Aorta (tissue), 5 donors: Measurements from ENCODE around the gene TMEM116. TPM values are rescaled to one million over a fixed set of nuclear protein-coding genes. Genes with fewer than 3 reads are reported as not detected.

Source experiments
- ATAC-seq: fragments of 200-7000 bp; cut with Tn5 transposase; one replicate; pipeline ENCODE4 v1.9.1; 2022; ENCODE audit warnings: moderate library complexity; ENCODE audit not compliant: low FRiP score
- DNase-seq, 2 donors: peaks; one replicate each; pipeline ENCODE4 v3.0.0-alpha.2; 2020
- H3K27ac ChIP-seq, 2 donors: one replicate each; pipeline ENCODE4 v1.5.1; 2013; ENCODE audit warnings: low read length in 2 of 2, mild to moderate bottlenecking in 2 of 2, moderate library complexity in 2 of 2, control low read depth in 1 of 2, inconsistent platforms in 1 of 2, low read depth in 1 of 2
- H3K27me3 ChIP-seq, 2 donors: one replicate each; pipeline ENCODE4 v1.6.1; 2013; ENCODE audit warnings: control low read depth in 1 of 2, low read length in 1 of 2, mild to moderate bottlenecking in 1 of 2, moderate library complexity in 1 of 2; ENCODE audit not compliant: insufficient read depth in 2 of 2, control insufficient read depth in 1 of 2
- H3K36me3 ChIP-seq, 2 donors: one replicate each; pipeline ENCODE4 v1.6.1; 2013; ENCODE audit warnings: control low read depth in 1 of 2, low read length in 1 of 2, mild to moderate bottlenecking in 1 of 2; ENCODE audit not compliant: insufficient read depth in 2 of 2, control insufficient read depth in 1 of 2
- H3K4me1 ChIP-seq, 2 donors: one replicate each; pipeline ENCODE4 v1.6.1; 2013; ENCODE audit warnings: low read length in 2 of 2, control low read depth in 1 of 2, mild to moderate bottlenecking in 1 of 2, moderate library complexity in 1 of 2; ENCODE audit not compliant: insufficient read depth in 2 of 2, control insufficient read depth in 1 of 2
- H3K4me3 ChIP-seq, 2 donors: one replicate each; pipeline ENCODE4 v1.5.1; 2013; ENCODE audit warnings: low read length in 2 of 2, control low read depth in 1 of 2, mild to moderate bottlenecking in 1 of 2
- H3K9me3 ChIP-seq: one replicate; pipeline ENCODE4 v1.6.1; 2013; ENCODE audit warnings: mild to moderate bottlenecking, low read length; ENCODE audit not compliant: control insufficient read depth
- WGBS, 2 donors: extraction: QIAGEN DNeasy Blood & Tissue Kit; methylation state at CpG; one replicate each; pipeline ENCODE4 v1.1.7; 2013; 5-methylcytosine and 5-hydroxymethylcytosine counted together
- intact Hi-C, 2 donors: fragments of 100-400 bp; cut with DNase I; formaldehyde crosslinking; loops; one replicate each; pipeline versions ENCODE4 v1.14.2 to v1.15.0; 2022
- polyA plus RNA-seq, 2 donors: library from polyadenylated mRNA; stranded (reverse); fragments of 200-250 nt; gene quantifications; one replicate each; pipeline ENCODE4 v1.2.3, GENCODE V29; 2013
- total RNA-seq, 2 donors: library from RNA; stranded (reverse); fragmentation: NEBNext Ultra II Directional; extraction: Animal tissue kit (Norgen Biotek cat#: 25700); gene quantifications; one replicate each; pipeline ENCODE4 v1.2.1, GENCODE V29; 2021
- donor health status: healthy with polysubstance abuse.
- donor health status: Bipolar disorder and iron deficiency.
- donor health status: DM: no; HTN: no; CAD: no.
- donor health status: DM: no; HTN: no; CAD: no.
- donor health status: DM: yes; HTN: yes; CAD: no.

The TMEM116 gene
- total and polyA plus RNA-seq, 4 donors, result 2.4 to 9.9 (median 9.2) TPM

- DNase-seq, result no peak
- Histone ChIP-seq H3K27ac (no peak overlapping the region), H3K27me3 (no peaks in the 10 kb centered on the region), H3K4me3 (no peak overlapping the region), H3K4me1 (no peaks in the 10 kb centered on the region), H3K9me3 (no peaks in the 10 kb centered on the region), H3K36me3 (no peaks in the 10 kb centered on the region)
- ATAC-seq, result no peak
- WGBS, 2 donors, result 97 to 100% methylated on average over 1 of the region's 1 CpG
- intact Hi-C loops, result no loop called here
Observed at GRCh38 chr12:111907740-111908139, 105.2 kb downstream of the TMEM116 start.

DNA sequence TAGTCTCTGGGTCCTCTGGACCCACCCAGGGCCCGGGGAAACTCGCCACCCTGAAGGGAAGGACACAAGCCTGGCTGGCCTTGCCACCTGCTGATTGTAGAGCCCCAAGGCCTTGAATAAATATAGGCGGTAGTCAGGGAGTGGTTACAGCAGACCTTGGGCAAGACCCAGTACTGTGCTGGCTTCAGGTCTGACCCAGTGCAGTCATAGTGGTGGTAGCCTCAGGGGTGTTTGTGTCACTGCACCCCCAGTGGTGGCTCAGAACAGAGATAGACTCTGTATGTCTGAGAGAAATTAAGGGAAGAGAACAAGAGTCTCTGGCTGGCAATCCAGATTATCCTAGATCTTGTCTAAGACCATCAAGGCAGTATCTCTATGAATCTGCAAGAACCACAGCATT, 107.5 kb downstream of the TMEM116 start:
- intact Hi-C loops, result no loop called here
- ATAC-seq (no peak), DNase-seq (no peak)
- 97% methylated on average over 3 of the region's 3 CpGs for WGBS, 2 donors
- Histone ChIP-seq H3K4me1 (no peaks in the 10 kb centered on the region), H3K36me3 (no peaks in the 10 kb centered on the region), H3K9me3 (no peaks in the 10 kb centered on the region), H3K4me3 (no peak overlapping the region), H3K27me3 (no peaks in the 10 kb centered on the region), H3K27ac (no peak overlapping the region)

- Histone ChIP-seq H3K27ac (no peak overlapping the region), H3K4me1 (no peaks in the 10 kb centered on the region), H3K27me3 (no peaks in the 10 kb centered on the region), H3K4me3 (no peak overlapping the region), H3K36me3 (peaks cover 0 to 2% of the 10 kb centered on the region in 2 donors), H3K9me3 (no peaks in the 10 kb centered on the region)
- ATAC-seq (no peak), DNase-seq (no peak)
- intact Hi-C loops, result no loop called here
Observed at GRCh38 chr12:111904446-111904975, 108.5 kb downstream of the TMEM116 start.

DNA sequence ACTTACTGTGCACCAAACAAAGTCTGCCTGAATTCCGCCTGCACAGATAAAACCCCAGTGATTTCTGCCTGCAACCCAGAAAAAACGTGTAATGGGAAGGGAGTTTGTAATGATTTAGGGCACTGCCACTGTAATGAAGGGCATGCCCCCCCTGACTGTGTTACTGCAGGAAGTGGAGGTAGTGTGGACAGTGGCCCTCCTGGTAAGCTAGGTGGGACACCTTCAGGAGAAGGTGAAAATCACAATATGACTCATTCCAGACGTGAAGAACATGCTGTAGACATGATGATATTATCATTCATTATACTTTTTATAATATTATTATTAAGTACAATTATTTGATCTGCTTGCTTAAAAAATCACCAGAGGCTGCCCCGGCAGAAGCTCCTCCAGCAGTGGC, 111.8 kb downstream of the TMEM116 start:
- DNase-seq (no peak), ATAC-seq (no peak)
- H3K4me3 ChIP-seq, result no peak overlapping the region
- peaks cover 0 to 4% of the 10 kb centered on the region in 2 donors for H3K36me3 ChIP-seq
- no peaks in the 10 kb centered on the region for H3K4me1 ChIP-seq
- H3K27me3 ChIP-seq, result no peaks in the 10 kb centered on the region
- intact Hi-C loops, result no loop called here
- no peaks in the 10 kb centered on the region for H3K9me3 ChIP-seq
- no peak overlapping the region for H3K27ac ChIP-seq
- 74 to 77% methylated on average over 4 of the region's 4 CpGs for WGBS, 2 donors

DNA sequence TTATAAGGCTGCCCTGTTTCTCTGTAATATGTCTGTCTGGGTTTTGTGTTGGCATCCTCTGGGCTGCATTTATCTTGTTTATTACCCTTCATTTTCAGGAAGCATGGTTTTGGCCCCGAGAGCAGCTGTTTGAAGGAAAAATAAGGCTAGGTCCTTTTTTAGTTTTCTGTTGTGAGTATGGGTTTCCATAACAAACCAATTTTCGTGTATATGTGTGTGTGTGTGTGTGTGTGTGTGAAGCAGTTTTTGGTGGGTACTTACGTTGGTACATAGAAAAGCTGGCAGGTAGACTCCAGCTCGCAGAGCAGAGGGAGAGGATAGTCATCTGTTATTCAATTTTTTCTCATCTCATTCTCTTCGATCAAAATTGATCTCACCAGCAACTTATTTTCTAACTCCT, 118.4 kb downstream of the TMEM116 start:
- Histone ChIP-seq H3K27me3 (no peaks in the 10 kb centered on the region), H3K4me1 (no peaks in the 10 kb centered on the region), H3K36me3 (peaks cover 8 to 12% of the 10 kb centered on the region in 2 donors), H3K27ac (no peak overlapping the region), H3K9me3 (no peaks in the 10 kb centered on the region), H3K4me3 (no peak overlapping the region)
- ATAC-seq, result no peak
- no peak for DNase-seq
- intact Hi-C loops, result no loop called here
- 79 to 81% methylated on average over 5 of the region's 5 CpGs for WGBS, 2 donors

- Histone ChIP-seq H3K4me1 (no peaks in the 10 kb centered on the region), H3K36me3 (peaks cover 8 to 14% of the 10 kb centered on the region in 2 donors), H3K27ac (no peak overlapping the region), H3K4me3 (no peak overlapping the region), H3K27me3 (no peaks in the 10 kb centered on the region), H3K9me3 (no peaks in the 10 kb centered on the region)
- no peak for ATAC-seq
- intact Hi-C loops, result no loop called here
- no peak for DNase-seq
- WGBS, 2 donors, result 13 to 16% methylated on average over 2 of the region's 2 CpGs
Observed at GRCh38 chr12:111893287-111893686, 119.7 kb downstream of the TMEM116 start.

GRCh38 chr12:111887926-111888745, 124.8 kb downstream of the TMEM116 start:
- Histone ChIP-seq H3K4me1 (no peaks in the 10 kb centered on the region), H3K27ac (no peak overlapping the region), H3K9me3 (no peaks in the 10 kb centered on the region), H3K36me3 (peaks cover 7 to 17% of the 10 kb centered on the region in 2 donors), H3K4me3 (no peak overlapping the region), H3K27me3 (no peaks in the 10 kb centered on the region)
- 76 to 79% methylated on average over 11 of the region's 11 CpGs for WGBS, 2 donors
- DNase-seq, result peak in 1 of 2 donors; percentile 58
- intact Hi-C loops, result no loop called here
- no peak for ATAC-seq

- Histone ChIP-seq H3K36me3 (peaks cover 4 to 17% of the 10 kb centered on the region in 2 donors), H3K4me1 (no peaks in the 10 kb centered on the region), H3K4me3 (no peak overlapping the region), H3K9me3 (no peaks in the 10 kb centered on the region), H3K27me3 (no peaks in the 10 kb centered on the region), H3K27ac (no peak overlapping the region)
- DNase-seq (no peak), ATAC-seq (no peak)
- WGBS, 2 donors, result 86 to 90% methylated on average over 7 of the region's 7 CpGs
- intact Hi-C loops, result no loop called here
Observed at GRCh38 chr12:111886662-111887545, 126.1 kb downstream of the TMEM116 start.
